ENCODE results near the gene CLEC20A.

DNA sequence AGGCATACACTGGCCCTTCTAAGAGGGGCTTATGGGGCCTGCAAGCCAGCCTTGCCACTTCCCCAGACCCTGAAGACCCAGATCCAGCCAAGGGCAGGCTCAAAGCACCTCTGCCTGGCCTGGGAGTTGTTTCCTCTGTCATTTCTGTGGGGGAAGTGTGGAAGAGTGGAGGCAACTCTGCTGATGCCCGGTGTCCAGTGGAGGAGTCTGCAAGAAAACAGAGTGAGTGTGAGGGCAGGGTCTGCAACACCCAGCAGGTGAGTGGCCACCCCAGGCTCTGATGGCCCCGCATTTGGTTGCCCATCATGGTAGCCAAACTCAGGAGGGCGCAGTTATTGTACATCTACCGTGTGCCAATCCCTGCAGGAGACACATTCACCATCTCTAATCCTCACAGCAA is 8.4 kb downstream of the CLEC20A start:
- no peak for TF ChIP-seq POLR2AphosphoS5 (IDR thresholded peaks at IDR 0.05; ENCODE audit: borderline replicate concordance, low read depth, low read length)
- TF ChIP-seq EZH2 (IDR thresholded peaks at IDR 0.05), result no peak

All from SK-N-MC (cell line).